ENCODE data around the gene LOXHD1.

LOXHD1 gene

DNA sequence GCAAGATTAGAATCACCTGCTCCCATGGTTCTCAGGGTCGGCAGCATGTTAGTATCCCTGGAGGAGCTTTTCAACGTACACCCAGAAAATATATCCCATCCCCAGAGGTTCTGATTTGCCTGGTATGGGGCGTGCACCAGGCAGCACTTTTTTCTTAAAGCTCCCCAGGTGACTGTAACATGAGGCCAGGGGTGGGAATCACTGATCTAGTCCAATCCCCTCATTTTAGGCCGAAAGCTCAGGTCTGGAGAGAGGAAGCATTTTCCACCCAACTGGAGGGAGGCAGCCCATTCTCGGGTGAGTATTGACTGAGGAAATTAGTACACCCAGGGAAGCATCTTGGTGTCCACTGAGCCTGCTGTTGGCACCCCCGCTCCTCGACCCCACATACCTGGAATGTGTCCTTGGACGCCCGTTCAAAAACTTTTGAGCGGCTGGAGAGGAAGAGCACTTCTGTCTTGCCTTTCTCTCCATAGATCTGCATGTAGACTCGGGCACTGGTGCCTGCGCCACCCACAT, 94.3 kb downstream of the LOXHD1 start:
- TF ChIP-seq, protein P1, sequence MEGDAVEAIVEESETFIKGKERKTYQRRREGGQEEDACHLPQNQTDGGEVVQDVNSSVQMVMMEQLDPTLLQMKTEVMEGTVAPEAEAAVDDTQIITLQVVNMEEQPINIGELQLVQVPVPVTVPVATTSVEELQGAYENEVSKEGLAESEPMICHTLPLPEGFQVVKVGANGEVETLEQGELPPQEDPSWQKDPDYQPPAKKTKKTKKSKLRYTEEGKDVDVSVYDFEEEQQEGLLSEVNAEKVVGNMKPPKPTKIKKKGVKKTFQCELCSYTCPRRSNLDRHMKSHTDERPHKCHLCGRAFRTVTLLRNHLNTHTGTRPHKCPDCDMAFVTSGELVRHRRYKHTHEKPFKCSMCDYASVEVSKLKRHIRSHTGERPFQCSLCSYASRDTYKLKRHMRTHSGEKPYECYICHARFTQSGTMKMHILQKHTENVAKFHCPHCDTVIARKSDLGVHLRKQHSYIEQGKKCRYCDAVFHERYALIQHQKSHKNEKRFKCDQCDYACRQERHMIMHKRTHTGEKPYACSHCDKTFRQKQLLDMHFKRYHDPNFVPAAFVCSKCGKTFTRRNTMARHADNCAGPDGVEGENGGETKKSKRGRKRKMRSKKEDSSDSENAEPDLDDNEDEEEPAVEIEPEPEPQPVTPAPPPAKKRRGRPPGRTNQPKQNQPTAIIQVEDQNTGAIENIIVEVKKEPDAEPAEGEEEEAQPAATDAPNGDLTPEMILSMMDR (IDR thresholded peaks at IDR 0.05; ENCODE audit: borderline replicate concordance, extremely low read depth, low read length, poor library complexity, severe bottlenecking): no peak
- TF ChIP-seq EZH2 (IDR thresholded peaks at IDR 0.05; ENCODE audit: borderline replicate concordance, low read depth, low read length, severe bottlenecking): no peak
- ATAC-seq (ENCODE audit: insufficient read depth, low read depth): no peak
- no peaks in the 10 kb centered on the region for H3K9me3 ChIP-seq (ENCODE audit: insufficient read depth, low read length, severe bottlenecking)
- DNase-seq: no peak
- H3K36me3 ChIP-seq (ENCODE audit: insufficient read depth, low read length): no peaks in the 10 kb centered on the region
- H3K4me3 ChIP-seq (ENCODE audit: low read depth in 1 of 2, low read length in 2 of 2): no peak overlapping the region
- H2AFZ ChIP-seq (ENCODE audit: low read depth, low read length): no peak overlapping the region
- no peak overlapping the region for H3K4me2 ChIP-seq (ENCODE audit: insufficient read depth, low read length)
- H4K20me1 ChIP-seq (ENCODE audit: insufficient read depth, low read length): no peaks in the 10 kb centered on the region
- H3K27me3 ChIP-seq (ENCODE audit: insufficient read depth, low read length, poor library complexity): peaks cover 4% of the 10 kb centered on the region
- H3K79me2 ChIP-seq (ENCODE audit: insufficient read depth, low read length): no peaks in the 10 kb centered on the region
- no peaks in the 10 kb centered on the region for H3K4me1 ChIP-seq (ENCODE audit: insufficient read depth, low read length)
- no peak overlapping the region for H3K27ac ChIP-seq (ENCODE audit: low read length)
- H3K9ac ChIP-seq (ENCODE audit: low read depth, low read length): no peak overlapping the region

- Histone ChIP-seq H3K27ac (ENCODE audit: low read length) (no peak overlapping the region), H3K9ac (ENCODE audit: low read depth, low read length) (no peak overlapping the region), H2AFZ (ENCODE audit: low read depth, low read length) (no peak overlapping the region), H3K79me2 (ENCODE audit: insufficient read depth, low read length) (no peaks in the 10 kb centered on the region), H3K9me3 (ENCODE audit: insufficient read depth, low read length, severe bottlenecking) (no peaks in the 10 kb centered on the region), H3K36me3 (ENCODE audit: insufficient read depth, low read length) (no peaks in the 10 kb centered on the region), H4K20me1 (ENCODE audit: insufficient read depth, low read length) (no peaks in the 10 kb centered on the region), H3K4me3 (ENCODE audit: low read depth in 1 of 2, low read length in 2 of 2) (no peak overlapping the region), H3K27me3 (ENCODE audit: insufficient read depth, low read length, poor library complexity) (no peaks in the 10 kb centered on the region), H3K4me1 (ENCODE audit: insufficient read depth, low read length) (no peaks in the 10 kb centered on the region), H3K4me2 (ENCODE audit: insufficient read depth, low read length) (no peak overlapping the region)
- DNase-seq: no peak
- no peak for TF ChIP-seq EZH2 (IDR thresholded peaks at IDR 0.05; ENCODE audit: borderline replicate concordance, low read depth, low read length, severe bottlenecking)
- TF ChIP-seq, protein P1 (IDR thresholded peaks at IDR 0.05; ENCODE audit: borderline replicate concordance, extremely low read depth, low read length, poor library complexity, severe bottlenecking): no peak
- ATAC-seq (ENCODE audit: insufficient read depth, low read depth): no peak
Observed at GRCh38 chr18:46560671-46561045, 96.4 kb downstream of the LOXHD1 start.

GRCh38 chr18:46559946-46560670, 96.9 kb downstream of the LOXHD1 start:
- no peak overlapping the region for H3K27ac ChIP-seq (ENCODE audit: low read length)
- TF ChIP-seq, protein P1 (IDR thresholded peaks at IDR 0.05; ENCODE audit: borderline replicate concordance, extremely low read depth, low read length, poor library complexity, severe bottlenecking): no peak
- no peak for TF ChIP-seq EZH2 (IDR thresholded peaks at IDR 0.05; ENCODE audit: borderline replicate concordance, low read depth, low read length, severe bottlenecking)
- no peak overlapping the region for H3K4me2 ChIP-seq (ENCODE audit: insufficient read depth, low read length)

More at GRCh38 chr18:46559946-46560670, 96.9 kb downstream of the LOXHD1 start:
- no peak overlapping the region for H3K9ac ChIP-seq (ENCODE audit: low read depth, low read length)
- H4K20me1 ChIP-seq (ENCODE audit: insufficient read depth, low read length): no peaks in the 10 kb centered on the region
- H3K79me2 ChIP-seq (ENCODE audit: insufficient read depth, low read length): no peaks in the 10 kb centered on the region
- DNase-seq (no peak), ATAC-seq (ENCODE audit: insufficient read depth, low read depth) (no peak)
- H3K27me3 ChIP-seq (ENCODE audit: insufficient read depth, low read length, poor library complexity): no peaks in the 10 kb centered on the region
- H3K9me3 ChIP-seq (ENCODE audit: insufficient read depth, low read length, severe bottlenecking): no peaks in the 10 kb centered on the region
- no peak overlapping the region for H2AFZ ChIP-seq (ENCODE audit: low read depth, low read length)
- no peaks in the 10 kb centered on the region for H3K4me1 ChIP-seq (ENCODE audit: insufficient read depth, low read length)
- H3K4me3 ChIP-seq (ENCODE audit: low read depth in 1 of 2, low read length in 2 of 2): no peak overlapping the region
- no peaks in the 10 kb centered on the region for H3K36me3 ChIP-seq (ENCODE audit: insufficient read depth, low read length)
